D341Med (cell line): ENCODE data around the gene CEP126.
A peak's percentile ranks its signal among the peaks of the same experiment; 100 is the strongest.

ENCODE experiments used
- DNase-seq: peaks from one replicate; pipeline ENCODE4 v3.0.0; 2012; ENCODE audit warnings: low spot score

Gene CEP126

GRCh38 chr11:102007567-102008437 lies 93.0 kb downstream of the CEP126 start:
- no peak for DNase-seq

- DNase-seq, result peak; percentile 31
These were observed 96.1 kb downstream of the CEP126 start for GRCh38 chr11:102010776-102011494.

- no peak for DNase-seq
These were observed 98.1 kb downstream of the CEP126 start for GRCh38 chr11:102012946-102013345.

GRCh38 chr11:102014756-102015155 lies 99.9 kb downstream of the CEP126 start:
- no peak for DNase-seq

- no peak for DNase-seq
These were observed 102.2 kb downstream of the CEP126 start for GRCh38 chr11:102017026-102017425.

- DNase-seq, result no peak
These were observed 111.4 kb downstream of the CEP126 start for GRCh38 chr11:102026217-102026616.

- DNase-seq, result no peak
These were observed 112.1 kb downstream of the CEP126 start for GRCh38 chr11:102026959-102027358.

GRCh38 chr11:102036757-102037156 lies 121.9 kb downstream of the CEP126 start:
- DNase-seq, result no peak

GRCh38 chr11:102046841-102047240 lies 132.0 kb downstream of the CEP126 start:
- DNase-seq, result no peak

- DNase-seq, result peak; percentile 88
These were observed 132.6 kb downstream of the CEP126 start, which contains the start of gene CFAP300 for GRCh38 chr11:102047305-102047924. CFAP300 (plus strand) TSS chr11:102047437; CDS start chr11:102047471, 34 bp downstream.
